Activated naive CD4-positive, alpha-beta T cell treated with anti-CD3 and anti-CD28 coated beads for 36 hours (primary cell): ENCODE data around the gene ZFP92. TPM values are rescaled to one million over a fixed set of nuclear protein-coding genes. Genes with fewer than 3 reads are reported as not detected.

Experiments
- CTCF ChIA-PET: fragments of 350-600 bp; sonication (Branson Sonifier 250); formaldehyde crosslinking; loops from one replicate; lab custom pipeline; 2021; ENCODE audit warnings: antibody characterized with exemption; lab: Charles Lee
- DNase-seq: peaks from one replicate; pipeline ENCODE4 v3.0.0-alpha.2; 2020
- H3K27ac Mint-ChIP-seq: one replicate; pipeline ENCODE4 v1.8.0; 2021; ENCODE audit warnings: mild to moderate bottlenecking, mixed read lengths
- H3K27me3 Mint-ChIP-seq: one replicate; pipeline ENCODE4 v1.8.0; 2021; ENCODE audit warnings: low read depth, mixed read lengths
- H3K36me3 Mint-ChIP-seq: one replicate; pipeline ENCODE4 v1.8.0; 2021; ENCODE audit warnings: low read depth, mixed read lengths
- H3K4me1 Mint-ChIP-seq: one replicate; pipeline ENCODE4 v1.8.0; 2021; ENCODE audit warnings: low read depth, mixed read lengths
- H3K4me3 Mint-ChIP-seq: one replicate; pipeline ENCODE4 v1.8.0; 2021; ENCODE audit warnings: mild to moderate bottlenecking, moderate library complexity, mixed read lengths
- H3K9me3 Mint-ChIP-seq: one replicate; pipeline ENCODE4 v1.8.0; 2021; ENCODE audit warnings: mixed read lengths
- intact Hi-C: fragments of 100-400 bp; cut with micrococcal nuclease; formaldehyde crosslinking; loops from one replicate; pipeline ENCODE4 v1.15.1; 2023
- total RNA-seq, 2 experiments: library from RNA; stranded (reverse); gene quantifications; one replicate each; pipeline ENCODE4 v1.2.3, GENCODE V29; 2021

Gene ZFP92, protein sequence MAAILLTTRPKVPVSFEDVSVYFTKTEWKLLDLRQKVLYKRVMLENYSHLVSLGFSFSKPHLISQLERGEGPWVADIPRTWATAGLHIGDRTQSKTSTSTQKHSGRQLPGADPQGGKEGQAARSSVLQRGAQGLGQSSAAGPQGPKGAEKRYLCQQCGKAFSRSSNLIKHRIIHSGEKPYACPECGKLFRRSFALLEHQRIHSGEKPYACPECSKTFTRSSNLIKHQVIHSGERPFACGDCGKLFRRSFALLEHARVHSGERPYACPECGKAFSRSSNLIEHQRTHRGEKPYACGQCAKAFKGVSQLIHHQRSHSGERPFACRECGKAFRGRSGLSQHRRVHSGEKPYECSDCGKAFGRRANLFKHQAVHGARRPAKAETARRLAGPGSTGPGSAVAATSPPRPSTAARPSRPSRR
- under 1 TPM; 0.59 to 0.74 TPM for total RNA-seq

DNA sequence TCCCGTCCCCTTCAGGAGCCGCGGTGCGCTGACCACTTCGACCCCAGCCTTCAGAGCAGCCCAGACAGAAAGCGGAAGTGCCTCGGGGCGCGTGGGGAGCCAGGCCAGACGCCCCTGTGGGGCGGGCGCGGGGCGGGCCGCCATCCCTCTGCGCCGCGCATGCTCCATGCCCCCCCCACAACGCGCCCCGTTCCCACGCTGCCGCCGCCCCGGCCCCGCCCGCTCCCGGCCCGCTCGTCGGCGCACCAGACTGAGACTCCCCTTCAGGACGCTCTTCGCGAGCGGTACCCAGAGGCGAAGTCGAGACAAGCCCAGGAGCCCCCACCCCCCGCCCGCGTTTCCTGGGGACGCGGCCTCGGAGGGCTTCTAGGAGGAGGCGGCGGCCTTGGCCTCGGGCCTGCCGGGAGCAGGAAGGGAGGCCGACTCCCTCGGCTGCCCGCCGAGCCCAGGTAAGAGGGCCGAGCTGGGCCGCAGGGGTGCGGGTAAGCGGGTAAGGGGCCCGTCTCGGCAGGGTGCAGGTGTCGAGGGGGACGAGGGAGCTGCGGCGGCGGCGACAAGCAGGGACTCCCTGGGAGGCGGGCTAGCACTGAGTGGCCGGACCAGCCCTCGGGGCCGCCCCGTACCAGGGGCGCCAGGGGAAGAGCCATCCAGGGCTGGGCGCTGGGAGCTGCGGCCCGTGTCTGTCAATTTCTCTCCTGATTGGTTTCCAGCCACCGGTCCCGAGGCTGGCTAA lies at the start of gene ZFP92:
Gene ZFP92 (plus strand): TSS at position 218 of the 733 bp plus-strand sequence. CDS start 6,851 bp downstream, outside the sequence.
- Mint-ChIP-seq H3K9me3 (no peaks in the 10 kb centered on the region), H3K4me1 (peaks cover 7% of the 10 kb centered on the region)
- CTCF ChIA-PET, result no interaction called here

DNA sequence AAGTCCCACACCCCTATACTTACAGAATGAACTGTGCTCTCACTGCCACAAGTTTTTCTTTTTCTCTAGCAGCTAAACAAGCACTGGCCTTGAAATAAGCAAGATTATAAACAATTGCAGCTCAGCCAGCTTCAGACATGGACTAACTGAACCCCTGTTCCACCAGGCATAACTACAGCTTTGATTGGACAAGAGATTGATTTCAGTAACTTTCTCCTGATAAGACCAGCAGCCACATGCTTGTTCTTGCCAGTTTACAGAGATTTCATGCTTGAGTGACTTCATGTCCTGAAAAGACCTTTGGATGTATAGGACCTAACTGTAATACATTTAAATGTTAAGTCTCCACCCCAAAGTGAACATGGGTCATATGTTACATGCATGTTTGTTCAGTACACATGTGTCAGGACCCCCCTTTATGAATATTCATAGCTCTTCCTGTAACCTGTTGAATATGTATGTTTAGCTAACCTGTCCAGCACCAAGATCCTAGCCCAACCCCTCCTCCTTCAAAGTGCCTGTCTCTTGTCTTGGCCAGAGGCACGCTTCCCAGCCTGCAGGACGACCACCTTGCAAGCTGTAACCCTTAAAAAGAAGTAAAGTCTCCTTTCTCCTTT lies 49.4 kb upstream of the ZFP92 start:
- peaks cover 4% of the 10 kb centered on the region for H3K36me3 Mint-ChIP-seq
- peaks cover 1% of the 10 kb centered on the region for H3K9me3 Mint-ChIP-seq
- CTCF ChIA-PET, result no interaction called here
- DNase-seq, result no peak
- intact Hi-C loops, result no loop called here
- H3K27ac Mint-ChIP-seq, result no peak overlapping the region
- H3K4me3 Mint-ChIP-seq, result no peak overlapping the region
- no peaks in the 10 kb centered on the region for H3K27me3 Mint-ChIP-seq
- H3K4me1 Mint-ChIP-seq, result peaks cover 5% of the 10 kb centered on the region

More for the DNA sequence above, at the start of gene ZFP92:
- H3K27ac Mint-ChIP-seq, result no peak within 1 kb of the TSS
- no peaks in the 10 kb centered on the region for H3K36me3 Mint-ChIP-seq
- peak within 1 kb of the TSS; percentile 62 for H3K4me3 Mint-ChIP-seq
- intact Hi-C loops, result loop anchor here (5.0 kb wide), 3 partner anchors 79 to 469 kb away; partner anchors contain the start of gene ZNF275
- no peaks in the 10 kb centered on the region for H3K27me3 Mint-ChIP-seq
- peak; percentile 29 for DNase-seq

DNA sequence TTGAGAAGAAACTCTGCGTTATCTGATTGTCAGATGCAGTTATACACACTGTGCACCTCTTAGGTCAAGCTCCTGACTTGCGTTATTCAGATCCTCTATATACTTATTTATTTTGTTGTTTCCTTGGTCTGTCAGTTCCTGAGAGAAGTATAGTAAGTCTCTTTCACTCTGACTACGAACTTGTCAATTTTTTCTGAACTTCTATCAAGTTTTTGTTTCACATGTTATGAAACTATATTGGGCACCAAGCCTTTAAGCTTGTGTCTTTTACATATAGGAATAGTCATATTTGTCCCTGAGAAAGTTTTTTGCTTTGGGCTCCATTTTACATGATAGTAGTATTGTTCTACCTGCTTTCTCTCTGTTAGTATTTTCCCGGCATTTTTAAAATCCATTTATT lies 45.6 kb upstream of the ZFP92 start:
- Mint-ChIP-seq H3K4me3 (no peak overlapping the region), H3K27me3 (no peaks in the 10 kb centered on the region), H3K9me3 (no peaks in the 10 kb centered on the region), H3K27ac (no peak overlapping the region), H3K36me3 (no peaks in the 10 kb centered on the region), H3K4me1 (peaks cover 8% of the 10 kb centered on the region)
- intact Hi-C loops, result no loop called here
- CTCF ChIA-PET, result interaction anchor here (0.6 kb wide), 1 partner anchor 20 kb away, joined by 3 read pairs; no protein-coding TSS in a partner anchor
- no peak for DNase-seq

DNA sequence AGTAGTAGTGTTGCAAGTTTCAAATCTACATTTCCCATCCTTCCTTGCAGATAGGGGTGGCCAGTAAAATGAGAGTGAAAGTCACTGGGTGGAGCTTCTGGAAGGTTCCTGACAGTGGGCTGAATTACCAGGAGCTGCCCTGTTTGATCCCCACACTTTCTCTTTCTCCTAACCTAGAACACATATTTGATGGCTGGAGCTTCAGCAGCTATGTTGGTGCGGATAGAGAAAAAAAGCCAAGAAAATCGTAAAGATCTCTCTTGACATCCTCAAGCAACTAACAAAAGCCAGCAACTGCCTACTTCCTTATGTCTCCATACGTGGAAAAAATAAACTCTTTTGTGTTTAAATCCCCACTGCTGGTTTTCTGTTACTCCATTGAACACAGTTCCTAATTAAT lies 45.2 kb upstream of the ZFP92 start:
- intact Hi-C loops, result no loop called here
- peaks cover 11% of the 10 kb centered on the region for H3K4me1 Mint-ChIP-seq
- H3K9me3 Mint-ChIP-seq, result no peaks in the 10 kb centered on the region
- H3K27me3 Mint-ChIP-seq, result no peaks in the 10 kb centered on the region
- CTCF ChIA-PET, result interaction anchor here (0.6 kb wide), 1 partner anchor 21 kb away, joined by 3 read pairs; no protein-coding TSS in a partner anchor
- no peak overlapping the region for H3K27ac Mint-ChIP-seq
- H3K4me3 Mint-ChIP-seq, result no peak overlapping the region
- no peaks in the 10 kb centered on the region for H3K36me3 Mint-ChIP-seq
- no peak for DNase-seq

DNA sequence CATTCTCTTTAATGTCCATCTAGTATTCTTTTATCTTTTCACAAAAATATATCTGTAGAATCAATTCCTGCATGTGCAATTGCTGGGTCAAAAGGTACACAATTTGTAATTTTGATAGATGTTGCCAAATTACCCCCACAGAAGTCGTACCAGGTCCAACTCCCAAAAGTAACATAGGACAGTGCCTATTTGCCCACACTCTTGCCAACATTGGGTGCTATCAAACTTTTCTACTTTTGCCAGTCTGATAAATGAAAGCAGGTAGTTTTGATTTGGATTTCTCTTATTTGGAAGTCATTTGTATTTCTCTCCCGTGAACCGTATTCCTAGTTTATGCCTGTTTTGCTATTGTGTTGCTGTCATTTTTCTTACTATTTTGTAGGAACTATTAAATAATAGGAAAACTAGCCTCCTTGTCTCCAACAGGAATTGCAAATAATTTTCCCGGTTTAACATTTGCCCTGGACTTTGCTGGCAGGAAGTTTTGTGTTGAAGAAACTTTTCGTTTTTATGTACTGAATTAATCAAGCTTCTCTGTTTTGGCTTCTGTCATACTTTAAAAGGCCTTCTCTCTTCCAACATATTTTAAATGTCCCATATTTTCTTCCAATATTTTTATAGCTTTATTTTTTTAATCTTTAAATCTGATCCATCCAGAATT lies 44.3 kb upstream of the ZFP92 start:
- no peaks in the 10 kb centered on the region for H3K36me3 Mint-ChIP-seq
- DNase-seq, result no peak
- intact Hi-C loops, result no loop called here
- CTCF ChIA-PET, result interaction anchor here (0.8 kb wide), 1 partner anchor 12 kb away, joined by 3 read pairs; no protein-coding TSS in a partner anchor
- no peaks in the 10 kb centered on the region for H3K9me3 Mint-ChIP-seq
- H3K4me1 Mint-ChIP-seq, result peaks cover 11% of the 10 kb centered on the region
- H3K27me3 Mint-ChIP-seq, result no peaks in the 10 kb centered on the region
- no peak overlapping the region for H3K27ac Mint-ChIP-seq
- no peak overlapping the region for H3K4me3 Mint-ChIP-seq

DNA sequence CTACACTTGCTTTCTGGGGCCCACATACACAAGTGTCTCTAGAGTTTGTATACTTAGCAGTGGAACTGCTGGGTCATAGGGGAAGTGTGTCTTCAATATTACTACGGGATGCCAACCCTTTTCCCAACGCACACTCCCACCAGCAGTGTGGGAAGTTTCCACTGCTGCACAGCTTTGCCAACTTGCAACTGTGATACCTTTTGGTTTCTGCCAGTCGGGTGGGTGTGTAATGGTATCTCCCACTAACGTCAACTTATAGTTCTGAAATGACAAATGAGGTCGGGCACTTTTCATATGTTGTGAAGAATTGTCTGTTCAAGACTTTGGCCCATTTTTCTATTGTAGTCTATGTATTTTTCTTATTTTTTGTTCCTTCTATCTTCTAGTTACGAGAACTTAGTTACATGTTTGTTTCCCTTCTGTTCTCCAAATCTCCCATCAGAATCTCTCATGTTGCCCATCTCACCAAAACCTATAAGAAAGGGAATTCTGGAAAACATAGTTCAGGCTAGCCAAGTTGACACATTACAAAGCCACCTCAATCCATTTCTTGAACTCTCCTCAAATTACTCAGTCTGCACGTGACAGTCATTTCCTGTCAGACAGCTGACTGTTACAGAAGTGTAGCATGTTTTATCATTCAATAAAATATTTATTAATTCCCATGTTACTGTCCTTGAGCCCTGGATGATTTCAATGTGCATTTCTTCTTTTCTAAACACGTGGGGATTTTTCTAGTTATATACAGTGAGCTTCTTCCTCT lies 40.8 kb upstream of the ZFP92 start:
- DNase-seq, result no peak
- CTCF ChIA-PET, result no interaction called here
- no peaks in the 10 kb centered on the region for H3K36me3 Mint-ChIP-seq
- H3K4me1 Mint-ChIP-seq, result peaks cover 11% of the 10 kb centered on the region
- H3K27me3 Mint-ChIP-seq, result no peaks in the 10 kb centered on the region
- no peak overlapping the region for H3K4me3 Mint-ChIP-seq
- intact Hi-C loops, result loop anchor here (2.0 to 5.0 kb wide), 2 partner anchors 34 to 338 kb away; no protein-coding TSS in a partner anchor
- no peaks in the 10 kb centered on the region for H3K9me3 Mint-ChIP-seq
- H3K27ac Mint-ChIP-seq, result no peak overlapping the region

DNA sequence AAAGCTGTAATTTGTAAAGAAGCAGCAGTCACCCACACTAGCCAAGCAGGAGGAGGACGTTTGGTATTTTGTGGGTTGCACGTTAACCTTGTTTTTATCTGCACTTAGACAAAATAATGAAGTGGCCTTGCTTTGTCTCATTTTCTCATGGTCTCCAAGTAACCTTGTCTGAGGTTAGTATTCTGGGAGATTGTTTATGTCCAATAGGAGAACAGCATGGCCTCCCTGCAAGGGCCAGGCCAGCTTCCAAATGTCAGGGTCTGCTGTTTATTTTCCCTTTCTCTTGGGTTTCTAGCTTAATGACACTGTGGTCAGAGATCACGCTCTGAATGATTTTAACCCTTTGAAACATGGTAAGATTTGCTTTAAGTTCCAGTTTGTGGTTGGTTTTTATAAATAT lies 40.0 kb upstream of the ZFP92 start:
- no peaks in the 10 kb centered on the region for H3K27me3 Mint-ChIP-seq
- CTCF ChIA-PET, result interaction anchor here (0.6 kb wide), 1 partner anchor 392 kb away, joined by 4 read pairs; no protein-coding TSS in a partner anchor
- no peaks in the 10 kb centered on the region for H3K36me3 Mint-ChIP-seq
- H3K4me1 Mint-ChIP-seq, result peaks cover 5% of the 10 kb centered on the region
- no peak overlapping the region for H3K27ac Mint-ChIP-seq
- H3K4me3 Mint-ChIP-seq, result no peak overlapping the region
- intact Hi-C loops, result loop anchor here (2.0 to 5.0 kb wide), 2 partner anchors 34 to 339 kb away; no protein-coding TSS in a partner anchor
- no peak for DNase-seq
- no peaks in the 10 kb centered on the region for H3K9me3 Mint-ChIP-seq

DNA sequence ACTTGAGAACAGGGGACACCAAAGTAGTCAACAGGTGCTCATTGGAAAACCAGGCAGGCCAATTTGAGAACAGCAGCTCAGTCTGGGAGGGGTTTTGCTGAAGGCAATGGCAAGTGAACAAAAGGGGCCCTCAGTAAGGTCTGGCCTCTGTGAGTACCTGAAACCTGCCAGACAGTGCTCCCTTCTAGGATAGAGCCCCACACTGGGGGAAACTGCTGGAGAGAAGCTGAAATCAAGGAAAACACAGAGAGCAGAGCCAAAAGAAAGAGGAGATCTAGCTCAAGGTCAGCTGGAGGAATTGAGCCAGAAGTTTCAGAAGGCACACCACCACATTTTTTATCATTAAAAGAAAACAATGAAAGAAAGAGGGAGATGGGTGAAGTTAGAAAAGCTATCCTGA lies 38.3 kb upstream of the ZFP92 start:
- no peak for DNase-seq
- no peak overlapping the region for H3K4me3 Mint-ChIP-seq
- intact Hi-C loops, result loop anchor here (5.0 kb wide), 1 partner anchor 341 kb away; no protein-coding TSS in a partner anchor
- H3K27me3 Mint-ChIP-seq, result no peaks in the 10 kb centered on the region
- CTCF ChIA-PET, result no interaction called here
- peaks cover 5% of the 10 kb centered on the region for H3K4me1 Mint-ChIP-seq
- H3K27ac Mint-ChIP-seq, result no peak overlapping the region
- no peaks in the 10 kb centered on the region for H3K9me3 Mint-ChIP-seq
- H3K36me3 Mint-ChIP-seq, result no peaks in the 10 kb centered on the region

DNA sequence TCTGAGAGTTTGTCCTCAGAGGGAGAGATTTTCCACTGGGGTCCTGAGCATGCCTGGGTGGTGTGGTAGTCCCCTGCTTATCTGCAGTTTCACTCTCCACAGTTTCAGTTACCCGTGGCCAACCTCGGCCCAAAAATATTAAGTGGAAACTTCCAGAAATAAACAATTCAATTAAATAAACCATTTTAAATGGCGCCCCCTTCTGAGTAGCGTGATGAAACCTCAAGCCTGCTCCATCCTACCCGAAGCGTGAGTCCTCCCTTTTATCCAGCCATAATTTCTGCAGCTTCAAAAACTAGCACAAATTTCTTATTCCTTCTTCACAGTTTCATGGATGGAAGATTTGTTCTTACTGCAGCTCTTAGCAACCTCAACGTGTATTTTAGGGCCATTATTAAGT lies 36.8 kb upstream of the ZFP92 start:
- peaks cover 5% of the 10 kb centered on the region for H3K4me1 Mint-ChIP-seq
- no peaks in the 10 kb centered on the region for H3K36me3 Mint-ChIP-seq
- no peaks in the 10 kb centered on the region for H3K9me3 Mint-ChIP-seq
- intact Hi-C loops, result loop anchor here (5.0 kb wide), 1 partner anchor 342 kb away; no protein-coding TSS in a partner anchor
- H3K27ac Mint-ChIP-seq, result no peak overlapping the region
- H3K4me3 Mint-ChIP-seq, result no peak overlapping the region
- DNase-seq, result peak; percentile 8
- H3K27me3 Mint-ChIP-seq, result no peaks in the 10 kb centered on the region
- CTCF ChIA-PET, result no interaction called here

DNA sequence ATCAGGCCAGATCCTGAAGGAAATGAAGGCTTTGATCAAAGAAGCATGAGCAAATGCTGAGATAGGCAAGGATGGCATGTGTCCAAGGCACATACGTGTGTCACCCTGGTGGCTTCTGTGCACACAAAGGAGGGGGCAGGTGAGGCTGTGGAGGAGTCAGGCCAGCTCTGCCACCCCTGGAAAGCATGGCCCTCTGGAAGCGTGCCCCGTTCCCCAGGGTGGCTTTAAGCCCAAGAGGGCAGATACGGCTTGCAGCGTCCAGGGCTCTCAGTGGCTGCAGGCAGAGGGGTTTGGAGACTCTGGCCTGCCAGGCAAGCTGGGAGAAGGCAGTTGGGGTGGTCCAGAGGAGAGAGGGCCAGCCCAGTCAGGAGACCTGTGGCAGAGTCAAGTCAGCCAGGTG lies 35.7 kb upstream of the ZFP92 start:
- Mint-ChIP-seq H3K27ac (no peak overlapping the region), H3K27me3 (no peaks in the 10 kb centered on the region), H3K4me1 (peaks cover 4% of the 10 kb centered on the region), H3K9me3 (no peaks in the 10 kb centered on the region), H3K36me3 (no peaks in the 10 kb centered on the region), H3K4me3 (no peak overlapping the region)
- DNase-seq, result no peak
- intact Hi-C loops, result no loop called here
- CTCF ChIA-PET, result no interaction called here

DNA sequence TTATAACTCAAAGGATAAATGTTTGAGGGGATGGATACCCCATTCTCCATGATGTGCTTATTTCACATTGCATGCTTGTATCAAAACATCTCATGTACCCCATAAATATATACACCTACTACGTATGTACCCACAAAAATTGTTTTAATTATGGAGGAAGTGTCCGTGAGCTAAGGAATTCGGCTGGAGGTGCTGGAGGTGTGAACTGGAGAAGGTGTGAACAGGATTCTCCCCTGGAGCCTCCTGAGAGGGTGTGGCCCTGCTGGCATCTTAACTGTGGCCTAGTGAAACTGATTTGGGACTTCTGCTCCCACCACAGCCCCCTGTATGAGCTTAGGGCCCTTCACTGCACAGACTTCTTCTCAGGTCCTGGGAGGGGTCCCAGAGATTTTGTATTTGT lies 33.5 kb upstream of the ZFP92 start:
- H3K4me3 Mint-ChIP-seq, result no peak overlapping the region
- no peaks in the 10 kb centered on the region for H3K9me3 Mint-ChIP-seq
- no peaks in the 10 kb centered on the region for H3K36me3 Mint-ChIP-seq
- H3K27ac Mint-ChIP-seq, result no peak overlapping the region
- intact Hi-C loops, result no loop called here
- CTCF ChIA-PET, result no interaction called here
- no peaks in the 10 kb centered on the region for H3K4me1 Mint-ChIP-seq
- DNase-seq, result no peak
- H3K27me3 Mint-ChIP-seq, result no peaks in the 10 kb centered on the region
